HuH-7 (cell line): ENCODE data around the gene GLCE.
"Not testable (repeated sequence)": the region's sequence is repeated elsewhere in the genome, so short reads cannot be mapped to it uniquely, and the experiment has no call there.

Experiments
- DNase-seq: peaks from one replicate; pipeline ENCODE4 v3.0.0; 2011; ENCODE audit warnings: low spot score

The GLCE gene

DNA sequence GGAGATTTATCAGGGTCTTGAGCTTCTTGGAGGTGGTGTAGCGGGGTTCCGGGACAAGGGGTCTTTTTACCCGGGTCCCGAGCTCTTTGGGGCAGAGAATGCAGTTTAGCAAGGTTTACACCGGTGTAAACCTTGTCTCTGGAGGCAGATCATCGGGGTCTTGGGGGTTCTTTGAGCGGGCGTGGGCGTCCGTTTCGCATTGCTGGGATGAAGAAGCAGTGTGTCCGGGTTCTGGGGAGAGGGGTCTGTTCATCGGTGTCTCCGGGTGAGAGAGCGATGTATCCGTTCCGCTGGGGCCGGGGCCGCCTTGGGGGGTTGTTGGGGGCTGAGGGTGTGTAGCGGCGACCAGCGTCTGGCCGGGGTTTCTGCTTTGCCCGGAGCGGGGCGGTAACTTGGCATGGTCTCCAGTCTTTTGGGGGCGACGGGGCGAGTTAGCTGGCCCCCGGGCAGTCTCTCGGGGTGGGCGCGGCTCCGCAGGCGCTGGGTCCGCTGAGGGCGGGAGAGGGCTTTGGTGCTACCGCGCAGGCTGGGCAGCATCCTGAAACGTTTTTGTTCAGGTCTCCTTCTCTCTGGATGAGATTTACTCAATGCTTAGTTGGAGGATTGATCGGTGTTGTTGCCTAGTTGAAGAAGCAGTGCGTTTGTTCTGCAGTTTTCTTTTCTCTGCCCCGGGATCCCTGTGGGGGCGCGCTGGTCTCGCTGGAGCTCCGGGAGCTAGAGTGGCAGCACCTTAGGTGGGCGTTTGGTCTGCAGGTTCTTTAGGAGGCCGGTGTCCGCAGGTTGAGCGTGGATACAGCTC is 843 bp downstream of the GLCE start:
- DNase-seq: peak; percentile 70

- no peak for DNase-seq
Observed at GRCh38 chr15:69161878-69162213, 1.4 kb downstream of the GLCE start.

DNA sequence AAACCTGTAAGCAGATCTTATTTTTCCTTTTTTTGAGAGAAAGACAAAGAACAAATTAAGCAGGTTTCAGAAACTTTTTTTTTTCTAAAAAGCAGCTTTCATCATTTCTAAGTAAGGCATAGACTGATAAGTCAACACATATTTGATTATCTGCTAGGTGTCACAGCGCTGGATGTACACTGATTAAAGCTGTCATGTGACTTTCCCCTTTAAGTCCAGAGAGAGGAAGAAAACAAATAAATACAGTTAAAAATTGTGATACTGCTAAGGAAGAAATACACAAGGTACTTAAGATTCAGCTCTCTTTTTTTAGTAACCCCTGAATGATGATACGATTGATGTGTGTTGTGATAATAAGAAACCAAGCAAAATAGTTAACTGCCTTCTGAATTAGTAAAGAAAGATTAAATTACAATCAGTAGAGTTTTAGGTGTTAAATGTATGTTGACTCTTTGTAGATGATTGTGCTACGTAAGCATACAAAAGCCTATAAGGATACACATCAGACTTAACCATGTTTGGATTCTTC is 2.8 kb downstream of the GLCE start:
- DNase-seq: no peak

DNA sequence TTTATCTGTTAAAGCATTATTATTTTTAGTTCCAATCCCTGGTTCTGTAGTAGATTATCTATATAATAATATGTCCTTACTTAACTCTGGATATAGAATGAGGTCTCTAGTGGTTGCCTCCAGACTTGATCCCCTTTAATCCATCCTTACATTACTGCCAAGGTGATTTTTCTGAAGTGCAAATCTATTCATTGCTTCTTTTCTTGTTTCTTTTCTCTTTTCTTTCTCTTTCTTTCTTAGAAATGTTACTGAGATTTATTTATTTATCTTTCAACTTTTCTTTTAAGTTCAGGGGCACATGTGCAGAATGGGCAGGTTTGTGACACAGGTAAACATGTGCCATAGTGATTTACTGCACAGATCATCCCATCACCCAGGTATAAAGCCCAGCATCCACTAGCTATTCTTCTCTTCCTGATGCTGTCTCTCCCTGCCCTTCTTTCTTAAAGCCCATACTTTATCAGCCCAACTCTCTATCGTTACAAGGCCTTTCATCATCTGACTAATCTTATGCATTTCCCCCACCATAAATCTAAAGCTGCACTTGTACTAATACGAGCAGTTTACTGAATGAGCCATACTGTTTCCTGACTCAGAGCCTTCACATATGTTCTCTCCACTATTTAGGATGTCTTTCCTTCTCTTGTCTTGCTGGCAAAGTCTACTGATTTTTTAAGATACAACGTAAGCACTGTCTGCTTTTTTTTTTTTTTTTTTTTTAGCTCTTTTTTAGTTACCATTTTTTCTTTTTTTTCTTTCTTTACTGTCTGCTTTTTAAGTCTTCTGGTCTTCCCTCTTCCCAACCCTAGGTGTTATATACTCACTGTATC is 4.6 kb downstream of the GLCE start:
- DNase-seq: no peak

- no peak for DNase-seq
Observed at GRCh38 chr15:69165637-69166025, 5.2 kb downstream of the GLCE start.

GRCh38 chr15:69167218-69167846 is 6.9 kb downstream of the GLCE start:
- no peak for DNase-seq

DNA sequence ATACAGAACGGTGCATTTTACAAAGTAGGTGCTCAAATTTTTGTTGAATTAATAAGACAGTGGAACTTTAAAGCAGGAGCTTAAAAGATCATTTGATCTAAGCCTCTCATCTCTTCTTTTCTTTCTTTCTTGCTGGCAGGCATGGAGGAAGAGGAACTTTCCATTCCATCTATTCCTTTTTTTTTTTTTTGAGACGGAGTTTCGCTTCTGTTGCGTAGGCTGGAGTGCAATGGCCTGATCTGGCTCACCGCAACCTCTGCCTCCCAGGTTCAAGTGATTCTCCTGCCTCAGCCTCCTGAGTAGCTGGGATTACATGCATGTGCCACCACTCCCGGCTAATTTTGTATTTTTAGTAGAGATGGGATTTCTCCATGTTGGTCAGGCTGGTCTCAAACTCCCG is 7.9 kb downstream of the GLCE start:
- DNase-seq: not testable (repeated sequence)

DNA sequence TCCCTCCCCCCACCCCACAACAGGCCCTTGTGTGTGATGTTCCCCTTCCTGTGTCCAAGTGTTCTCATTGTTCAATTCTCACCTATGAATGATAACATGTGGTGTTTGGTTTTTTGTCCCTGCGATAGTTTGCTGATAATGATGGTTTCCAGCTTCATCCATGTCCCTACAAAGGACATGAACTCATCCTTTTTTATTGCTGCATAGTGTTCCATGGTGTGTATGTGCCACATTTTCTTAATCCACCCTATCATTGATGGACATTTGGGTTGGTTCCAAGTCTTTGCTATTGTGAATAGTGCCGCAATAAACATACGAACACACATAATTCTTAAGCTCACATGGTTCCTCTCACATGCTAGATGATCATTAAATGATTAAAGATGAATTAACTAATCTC is 9.1 kb downstream of the GLCE start:
- DNase-seq: not testable (repeated sequence)

- DNase-seq: no peak
Observed at GRCh38 chr15:69170597-69170996, 10.2 kb downstream of the GLCE start.

- DNase-seq: no peak
Observed at GRCh38 chr15:69172847-69173246, 12.4 kb downstream of the GLCE start.

DNA sequence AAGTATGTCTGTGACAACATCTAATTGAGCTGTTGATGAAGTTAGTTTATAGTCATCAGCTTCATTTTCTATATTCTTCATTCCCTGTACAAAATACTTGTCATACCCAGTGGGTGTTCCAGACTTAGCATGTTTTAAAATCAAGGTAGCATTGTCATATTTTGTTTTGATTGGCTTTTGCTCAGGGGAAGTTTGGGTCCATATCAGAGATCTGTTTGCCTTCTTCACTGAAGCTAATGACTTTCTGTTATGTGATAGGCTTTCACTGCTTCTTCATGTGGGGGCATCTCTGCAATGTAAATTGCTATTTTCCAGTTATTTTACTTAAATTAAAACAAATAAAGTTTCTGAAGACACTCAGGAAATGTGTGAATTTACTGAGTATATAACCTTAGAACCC is 15.1 kb downstream of the GLCE start:
- DNase-seq: no peak

- DNase-seq: no peak
Observed at GRCh38 chr15:69181424-69181823, 21.0 kb downstream of the GLCE start.

- DNase-seq: no peak
Observed at GRCh38 chr15:69185216-69185615, 24.8 kb downstream of the GLCE start.

- DNase-seq: no peak
Observed at GRCh38 chr15:69185706-69186105, 25.3 kb downstream of the GLCE start.

GRCh38 chr15:69189157-69189556 is 28.7 kb downstream of the GLCE start:
- DNase-seq: no peak

DNA sequence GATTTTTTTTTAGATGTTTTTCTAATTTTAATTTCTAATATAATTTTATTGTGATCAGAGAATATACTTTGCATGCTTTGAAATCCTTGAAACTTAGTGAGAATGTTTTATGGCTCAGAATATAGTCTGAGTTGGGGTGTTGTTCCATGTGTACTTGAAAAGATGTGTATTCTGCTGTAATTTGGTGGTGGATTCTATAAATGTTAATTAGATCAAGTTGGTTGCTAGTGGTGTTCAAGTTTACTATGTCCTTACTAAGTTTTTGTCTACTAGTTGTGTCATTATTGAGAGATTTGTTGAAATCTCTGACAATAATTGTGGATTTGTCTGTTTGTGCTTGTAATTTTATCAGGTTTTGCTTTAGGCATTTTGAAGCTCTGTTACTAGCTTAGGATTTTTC is 29.7 kb downstream of the GLCE start:
- no peak for DNase-seq

- DNase-seq: no peak
Observed at GRCh38 chr15:69190504-69190903, 30.1 kb downstream of the GLCE start.

- no peak for DNase-seq
Observed at GRCh38 chr15:69194025-69194827, 33.8 kb downstream of the GLCE start.

- DNase-seq: no peak
Observed at GRCh38 chr15:69194854-69195253, 34.4 kb downstream of the GLCE start.

DNA sequence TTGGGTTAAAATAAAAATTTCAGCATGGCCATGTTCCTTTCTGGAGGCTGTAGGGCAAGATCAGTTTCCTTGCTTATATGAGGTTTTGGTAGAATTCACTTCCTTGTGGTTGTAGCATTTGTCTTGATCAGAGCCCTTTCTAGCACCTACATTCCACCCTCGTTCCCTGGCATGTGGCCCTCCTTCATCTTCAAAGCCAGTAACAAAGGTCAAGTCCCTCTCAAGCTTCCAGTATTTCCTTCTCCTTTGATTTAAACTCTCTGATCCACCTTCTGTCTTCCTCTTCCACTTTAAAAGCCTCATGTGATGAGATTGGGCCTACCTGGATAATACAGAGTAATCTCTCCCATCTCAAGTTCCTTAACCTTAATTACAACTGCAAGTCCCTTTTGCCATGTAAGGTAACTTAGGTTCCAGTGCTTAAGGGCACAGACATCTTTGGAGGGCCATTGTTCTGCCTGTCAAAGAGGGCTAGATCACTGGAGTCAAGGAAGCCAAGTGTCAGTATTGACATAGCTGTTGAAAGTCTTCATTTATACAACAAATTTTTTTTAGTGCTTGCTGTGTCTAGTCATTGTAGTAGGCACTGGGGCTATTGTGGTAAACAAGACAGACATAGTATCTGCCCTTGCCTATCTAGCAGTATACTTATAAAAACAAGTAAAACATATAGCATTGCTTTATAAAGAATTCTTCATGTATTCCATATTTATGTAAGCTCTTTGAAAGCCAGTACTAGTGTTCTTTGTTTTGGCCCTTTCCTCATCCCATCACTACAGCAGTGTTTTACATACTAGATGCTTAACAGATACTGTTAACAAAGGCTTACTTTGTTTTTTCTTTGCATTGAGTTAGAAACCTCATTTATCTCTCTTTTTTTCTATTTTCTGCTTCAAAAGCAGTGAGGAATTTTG is 40.7 kb downstream of the GLCE start:
- DNase-seq: no peak

DNA sequence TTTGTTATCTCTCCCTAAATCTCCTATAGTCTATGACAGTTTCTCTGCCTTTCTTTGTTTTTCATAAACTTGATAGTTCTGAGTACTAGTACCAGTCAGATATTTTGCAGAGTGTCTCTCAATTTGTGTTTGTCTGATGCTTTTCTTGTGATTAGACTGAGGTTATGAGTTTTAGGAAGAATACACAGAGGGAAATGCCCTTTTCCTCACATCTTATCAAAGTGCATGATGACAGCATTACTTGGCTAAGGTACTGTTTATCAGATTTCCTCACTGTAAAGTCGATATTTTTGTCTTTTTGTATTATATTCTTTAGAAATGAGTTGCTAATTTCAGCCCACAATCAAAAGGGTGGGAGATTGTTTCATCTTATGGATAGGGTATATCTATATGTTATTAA is 45.6 kb downstream of the GLCE start:
- DNase-seq: no peak
